Esophagus squamous epithelium (tissue), 4 donors: Measurements from ENCODE around the gene CAMK2G.
A peak's percentile ranks its signal among the peaks of the same experiment; 100 is the strongest.

Experiments used
- POLR2A ChIP-seq, 4 donors: fragments of 450-650 bp; IDR thresholded peaks; one replicate each; pipeline ENCODE4 v1.6.1; 2017; ENCODE audit warnings: antibody characterized with exemption in 4 of 4, mild to moderate bottlenecking in 4 of 4, moderate library complexity in 3 of 4
- TF ChIP-seq, protein P1 (sequence below), 6 experiments: fragments of 450-650 bp in 4 of 6; fragments of 200-600 bp in 2 of 6; sonication (generic) in 2 of 6; IDR thresholded peaks; one replicate each; pipeline ENCODE4 v1.5.1; 2016 to 2019; ENCODE audit warnings: antibody characterized with exemption in 6 of 6, mild to moderate bottlenecking in 4 of 6, moderate library complexity in 4 of 6

DNA sequence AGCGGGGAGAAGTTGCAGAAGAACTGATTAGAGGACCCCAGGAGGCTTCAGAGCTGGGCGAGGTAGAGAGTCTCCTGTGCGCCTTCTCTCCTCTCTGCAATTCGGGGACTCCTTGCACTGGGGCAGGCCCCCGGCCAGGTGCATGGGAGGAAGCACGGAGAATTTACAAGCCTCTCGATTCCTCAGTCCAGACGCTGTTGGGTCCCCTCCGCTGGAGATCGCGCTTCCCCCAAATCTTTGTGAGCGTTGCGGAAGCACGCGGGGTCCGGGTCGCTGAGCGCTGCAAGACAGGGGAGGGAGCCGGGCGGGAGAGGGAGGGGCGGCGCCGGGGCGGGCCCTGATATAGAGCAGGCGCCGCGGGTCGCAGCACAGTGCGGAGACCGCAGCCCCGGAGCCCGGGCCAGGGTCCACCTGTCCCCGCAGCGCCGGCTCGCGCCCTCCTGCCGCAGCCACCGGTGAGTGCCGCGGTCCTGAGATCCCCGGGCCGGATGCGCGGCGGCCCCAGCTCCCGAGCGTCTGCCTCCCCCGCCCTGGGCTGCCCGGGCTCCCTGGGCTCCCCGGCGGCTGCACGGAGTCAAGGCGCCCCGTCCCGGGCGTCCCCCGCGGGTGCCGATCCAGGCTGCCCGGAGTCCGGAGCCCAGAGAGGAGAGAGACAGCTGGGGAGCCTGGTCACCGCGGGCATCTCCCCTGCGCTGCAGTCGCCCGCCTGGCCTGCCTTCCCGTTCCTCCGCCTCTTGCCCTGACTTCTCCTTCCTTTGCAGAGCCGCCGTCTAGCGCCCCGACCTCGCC is 36.6 kb upstream of the CAMK2G start, which contains the start of gene PLAU:
- TF ChIP-seq, protein P1, sequence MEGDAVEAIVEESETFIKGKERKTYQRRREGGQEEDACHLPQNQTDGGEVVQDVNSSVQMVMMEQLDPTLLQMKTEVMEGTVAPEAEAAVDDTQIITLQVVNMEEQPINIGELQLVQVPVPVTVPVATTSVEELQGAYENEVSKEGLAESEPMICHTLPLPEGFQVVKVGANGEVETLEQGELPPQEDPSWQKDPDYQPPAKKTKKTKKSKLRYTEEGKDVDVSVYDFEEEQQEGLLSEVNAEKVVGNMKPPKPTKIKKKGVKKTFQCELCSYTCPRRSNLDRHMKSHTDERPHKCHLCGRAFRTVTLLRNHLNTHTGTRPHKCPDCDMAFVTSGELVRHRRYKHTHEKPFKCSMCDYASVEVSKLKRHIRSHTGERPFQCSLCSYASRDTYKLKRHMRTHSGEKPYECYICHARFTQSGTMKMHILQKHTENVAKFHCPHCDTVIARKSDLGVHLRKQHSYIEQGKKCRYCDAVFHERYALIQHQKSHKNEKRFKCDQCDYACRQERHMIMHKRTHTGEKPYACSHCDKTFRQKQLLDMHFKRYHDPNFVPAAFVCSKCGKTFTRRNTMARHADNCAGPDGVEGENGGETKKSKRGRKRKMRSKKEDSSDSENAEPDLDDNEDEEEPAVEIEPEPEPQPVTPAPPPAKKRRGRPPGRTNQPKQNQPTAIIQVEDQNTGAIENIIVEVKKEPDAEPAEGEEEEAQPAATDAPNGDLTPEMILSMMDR (IDR thresholded peaks at IDR 0.05): no peak
- peak in 2 of 4 donors; percentile 60 to 64 for TF ChIP-seq POLR2A (IDR thresholded peaks at IDR 0.05)
